Peyer's patch (tissue), 4 donors: Measurements from ENCODE around the gene HSD17B12. TPM values are rescaled to one million over a fixed set of nuclear protein-coding genes. Genes with fewer than 3 reads are reported as not detected.

Experiments used
- DNase-seq, 3 donors: peaks; one replicate each; pipeline ENCODE4 v3.0.0-alpha.2; 2017 to 2019
- H3K27ac ChIP-seq, 4 donors: fragments of 200-600 bp; sonication (generic); one replicate each; pipeline ENCODE4 v1.5.1; 2016 to 2019
- H3K27me3 ChIP-seq, 2 donors: fragments of 200-600 bp; sonication (generic); one replicate each; pipeline ENCODE4 v1.5.1; 2019
- H3K36me3 ChIP-seq, 3 donors: fragments of 200-600 bp; sonication (generic); one replicate each; pipeline ENCODE4 v1.5.1; 2016 to 2019
- H3K4me1 ChIP-seq, 4 donors: fragments of 200-600 bp; sonication (generic); one replicate each; pipeline ENCODE4 v1.5.1; 2016 to 2019
- H3K4me3 ChIP-seq, 4 donors: fragments of 200-600 bp; sonication (generic); 1 replicate in 3 of 4; 2 replicates in 1 of 4; pipeline ENCODE4 v1.5.1; 2016 to 2019; ENCODE audit warnings: mild to moderate bottlenecking in 1 of 4
- H3K9me3 ChIP-seq, 4 donors: fragments of 200-600 bp; sonication (generic); one replicate each; pipeline ENCODE4 v1.5.1; 2016 to 2019; ENCODE audit warnings: mild to moderate bottlenecking in 1 of 4
- POLR2A ChIP-seq, 2 donors: fragments of 450-650 bp; IDR thresholded peaks; one replicate each; pipeline ENCODE4 v1.5.1; 2017; ENCODE audit warnings: antibody characterized with exemption in 2 of 2, mild to moderate bottlenecking in 2 of 2, moderate library complexity in 2 of 2
- total RNA-seq, 4 donors: library from RNA; depleted of rRNA; stranded (reverse); fragments of >200 nt; gene quantifications; one replicate each; pipeline ENCODE4 v1.1.0, GENCODE V29; 2016
- TF ChIP-seq, protein P1 (sequence below), 6 experiments: fragments of 450-650 bp in 4 of 6; fragments of 200-600 bp in 2 of 6; sonication (generic) in 1 of 6; IDR thresholded peaks; one replicate each; pipeline ENCODE4 v1.5.1; 2017 to 2019; ENCODE audit warnings: antibody characterized with exemption in 6 of 6, mild to moderate bottlenecking in 3 of 6, moderate library complexity in 1 of 6

HSD17B12 gene
- 10 to 100 TPM; 12.4 to 69.0 (median 59.4) TPM for total RNA-seq

DNA sequence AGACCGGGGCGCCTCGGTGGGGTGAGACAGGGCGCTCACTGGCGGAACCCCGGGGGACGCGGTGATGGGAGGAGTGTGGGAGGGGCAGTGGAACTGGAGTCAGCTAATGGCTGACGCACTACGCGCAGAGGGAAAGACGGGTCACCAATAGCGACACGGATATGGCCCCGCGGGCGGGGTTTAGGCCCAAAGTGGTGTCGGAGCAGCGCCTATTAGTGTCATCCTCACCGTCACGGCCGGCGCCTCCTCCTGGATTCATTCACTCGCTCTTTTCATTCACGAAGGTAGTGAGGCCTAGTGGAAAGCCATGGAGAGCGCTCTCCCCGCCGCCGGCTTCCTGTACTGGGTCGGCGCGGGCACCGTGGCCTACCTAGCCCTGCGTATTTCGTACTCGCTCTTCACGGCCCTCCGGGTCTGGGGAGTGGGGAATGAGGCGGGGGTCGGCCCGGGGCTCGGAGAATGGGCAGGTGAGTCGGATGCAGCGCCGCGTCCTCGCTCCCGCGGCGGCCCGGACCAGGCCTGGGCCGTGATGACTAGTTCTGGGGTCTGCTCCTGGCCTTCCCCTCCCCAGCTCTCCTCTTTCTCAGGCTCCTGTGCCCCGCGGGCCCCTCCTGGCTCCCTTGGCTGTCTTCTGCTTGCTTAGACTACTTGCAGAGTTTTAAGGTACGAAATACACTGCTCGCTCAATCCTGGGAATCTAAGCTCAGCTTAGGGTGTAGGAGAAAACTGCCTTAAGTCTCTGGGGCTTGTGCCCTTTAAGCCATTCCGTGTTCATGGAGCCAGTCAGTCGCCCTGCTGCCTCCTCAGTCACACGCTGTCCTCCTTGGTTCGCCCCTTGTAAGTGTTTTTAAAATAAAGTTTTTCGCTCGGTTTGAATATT lies at the start of gene HSD17B12:
HSD17B12 (plus strand) TSS at position 218 of the 880 bp plus-strand sequence; CDS start at position 308, 90 bp downstream.
- H3K4me1 ChIP-seq, result peaks cover 0 to 7% (median 0%) of the 10 kb centered on the region in 4 donors
- no peaks in the 10 kb centered on the region for H3K36me3 ChIP-seq
- TF ChIP-seq, protein P1, sequence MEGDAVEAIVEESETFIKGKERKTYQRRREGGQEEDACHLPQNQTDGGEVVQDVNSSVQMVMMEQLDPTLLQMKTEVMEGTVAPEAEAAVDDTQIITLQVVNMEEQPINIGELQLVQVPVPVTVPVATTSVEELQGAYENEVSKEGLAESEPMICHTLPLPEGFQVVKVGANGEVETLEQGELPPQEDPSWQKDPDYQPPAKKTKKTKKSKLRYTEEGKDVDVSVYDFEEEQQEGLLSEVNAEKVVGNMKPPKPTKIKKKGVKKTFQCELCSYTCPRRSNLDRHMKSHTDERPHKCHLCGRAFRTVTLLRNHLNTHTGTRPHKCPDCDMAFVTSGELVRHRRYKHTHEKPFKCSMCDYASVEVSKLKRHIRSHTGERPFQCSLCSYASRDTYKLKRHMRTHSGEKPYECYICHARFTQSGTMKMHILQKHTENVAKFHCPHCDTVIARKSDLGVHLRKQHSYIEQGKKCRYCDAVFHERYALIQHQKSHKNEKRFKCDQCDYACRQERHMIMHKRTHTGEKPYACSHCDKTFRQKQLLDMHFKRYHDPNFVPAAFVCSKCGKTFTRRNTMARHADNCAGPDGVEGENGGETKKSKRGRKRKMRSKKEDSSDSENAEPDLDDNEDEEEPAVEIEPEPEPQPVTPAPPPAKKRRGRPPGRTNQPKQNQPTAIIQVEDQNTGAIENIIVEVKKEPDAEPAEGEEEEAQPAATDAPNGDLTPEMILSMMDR (IDR thresholded peaks at IDR 0.05), result no peak
- peak; percentile 95 to 97 for TF ChIP-seq POLR2A (IDR thresholded peaks at IDR 0.05)
- H3K27ac ChIP-seq, result peak within 1 kb of the TSS; percentile 85 to 97 (median 88)
- no peaks in the 10 kb centered on the region for H3K9me3 ChIP-seq
- H3K27me3 ChIP-seq, result no peaks in the 10 kb centered on the region
- peak within 1 kb of the TSS; percentile 57 to 98 (median 73) for H3K4me3 ChIP-seq
- peak; percentile 98 to 100 (median 99) for DNase-seq

DNA sequence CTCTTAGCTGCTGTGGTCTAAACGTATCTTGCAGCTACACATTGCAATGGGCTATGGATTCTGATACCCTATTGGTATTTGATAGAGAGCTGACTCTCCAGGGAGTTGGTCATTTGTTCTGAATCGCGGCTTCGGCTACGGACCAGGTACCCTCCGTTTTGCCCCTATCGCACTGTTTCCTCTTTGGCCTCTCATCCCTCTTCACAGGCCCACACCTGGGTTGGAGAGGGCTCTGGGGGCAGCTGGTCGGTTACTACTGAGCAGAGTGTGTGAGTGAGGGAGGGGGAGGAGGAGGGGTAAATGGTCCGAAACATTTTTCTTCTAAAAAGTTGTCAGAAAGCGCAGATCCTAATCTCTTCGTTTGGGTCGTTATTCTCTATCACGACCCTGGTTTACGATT lies 48.8 kb upstream of the HSD17B12 start:
- Histone ChIP-seq H3K36me3 (no peaks in the 10 kb centered on the region), H3K9me3 (no peaks in the 10 kb centered on the region), H3K4me3 (no peak overlapping the region), H3K4me1 (no peaks in the 10 kb centered on the region), H3K27ac (no peak overlapping the region), H3K27me3 (no peaks in the 10 kb centered on the region)
- TF ChIP-seq, protein P1 (IDR thresholded peaks at IDR 0.05), result no peak
- TF ChIP-seq POLR2A (IDR thresholded peaks at IDR 0.05), result no peak
- DNase-seq, result no peak

DNA sequence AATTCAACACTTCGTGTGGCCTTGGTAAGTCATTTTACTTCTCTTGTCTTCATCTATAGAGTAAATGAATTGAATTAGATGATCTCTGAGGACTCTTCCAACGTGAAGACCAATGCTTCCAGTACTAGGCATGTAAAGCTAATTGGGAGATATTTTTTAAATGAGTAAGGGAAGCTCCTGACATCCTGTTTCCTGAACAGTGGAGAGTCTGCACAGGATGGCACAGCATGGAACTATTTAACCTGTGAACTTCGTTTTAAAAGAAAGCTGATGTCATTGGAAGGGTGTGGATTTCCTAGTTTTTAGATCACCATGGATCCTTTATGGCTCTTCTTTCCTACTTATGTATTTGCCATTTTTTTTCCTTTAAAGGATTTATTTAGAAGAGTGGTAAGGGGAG lies 48.4 kb upstream of the HSD17B12 start:
- Histone ChIP-seq H3K36me3 (no peaks in the 10 kb centered on the region), H3K4me1 (no peaks in the 10 kb centered on the region), H3K27ac (no peak overlapping the region), H3K4me3 (no peak overlapping the region), H3K27me3 (no peaks in the 10 kb centered on the region), H3K9me3 (no peaks in the 10 kb centered on the region)
- no peak for DNase-seq
- TF ChIP-seq POLR2A (IDR thresholded peaks at IDR 0.05), result no peak
- TF ChIP-seq, protein P1 (IDR thresholded peaks at IDR 0.05), result no peak

DNA sequence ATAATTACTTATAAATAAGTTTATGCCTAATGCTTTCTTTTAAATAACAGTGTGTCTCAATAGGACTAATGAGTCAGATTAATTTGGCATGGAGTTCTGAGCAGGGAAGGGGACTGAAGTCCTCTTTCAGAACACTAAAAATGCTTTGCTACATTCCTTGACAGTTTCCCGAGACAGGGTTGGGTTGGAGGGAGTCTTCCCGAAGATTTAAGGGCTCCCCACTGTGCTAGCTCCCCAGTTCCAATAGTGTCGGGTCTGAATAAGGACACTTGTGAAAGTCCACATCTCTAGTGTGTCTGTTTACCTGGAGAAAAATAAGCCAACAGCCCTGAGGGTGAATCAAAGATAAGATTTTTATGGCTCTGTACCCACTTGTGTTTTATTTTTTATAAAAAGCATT lies 41.8 kb upstream of the HSD17B12 start:
- TF ChIP-seq POLR2A (IDR thresholded peaks at IDR 0.05), result no peak
- TF ChIP-seq, protein P1 (IDR thresholded peaks at IDR 0.05), result no peak
- no peaks in the 10 kb centered on the region for H3K27me3 ChIP-seq
- no peak for DNase-seq
- no peak overlapping the region for H3K27ac ChIP-seq
- H3K9me3 ChIP-seq, result no peaks in the 10 kb centered on the region
- no peak overlapping the region for H3K4me3 ChIP-seq
- H3K4me1 ChIP-seq, result no peaks in the 10 kb centered on the region
- H3K36me3 ChIP-seq, result no peaks in the 10 kb centered on the region

DNA sequence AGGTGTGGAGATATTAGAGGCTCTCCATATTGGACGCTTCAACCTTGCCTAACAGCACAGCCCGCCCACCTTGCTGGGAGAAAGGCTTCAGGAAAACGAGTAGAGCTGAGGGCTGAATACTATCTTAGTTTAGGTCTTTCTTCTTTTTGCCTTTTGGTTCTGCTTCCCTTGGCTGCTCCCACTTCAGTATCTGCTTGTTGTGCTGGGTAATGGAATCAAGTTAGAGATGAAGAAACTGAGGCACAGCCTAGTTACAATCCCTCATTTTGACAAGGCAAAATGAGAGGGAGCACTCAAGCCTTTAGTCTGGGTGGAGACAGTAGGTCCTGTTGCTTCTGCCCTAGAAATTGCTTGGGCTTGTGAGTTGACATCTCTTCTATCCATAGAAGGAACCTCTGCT lies 41.3 kb upstream of the HSD17B12 start:
- no peak for TF ChIP-seq POLR2A (IDR thresholded peaks at IDR 0.05)
- TF ChIP-seq, protein P1 (IDR thresholded peaks at IDR 0.05), result no peak
- no peak for DNase-seq
- H3K4me1 ChIP-seq, result no peaks in the 10 kb centered on the region
- no peaks in the 10 kb centered on the region for H3K27me3 ChIP-seq
- H3K27ac ChIP-seq, result no peak overlapping the region
- no peaks in the 10 kb centered on the region for H3K36me3 ChIP-seq
- no peak overlapping the region for H3K4me3 ChIP-seq
- no peaks in the 10 kb centered on the region for H3K9me3 ChIP-seq
